Sigmoid colon (tissue), 7 donors: ENCODE data around the gene CFAP58. TPM values are rescaled to one million over a fixed set of nuclear protein-coding genes. Genes with fewer than 3 reads are reported as not detected.

Experiments
- DNase-seq: peaks from one replicate; pipeline ENCODE4 v3.0.0-alpha.2; 2019
- H3K27ac ChIP-seq, 4 donors: fragments of 200-600 bp; sonication (generic); one replicate each; pipeline ENCODE4 v1.5.1; 2016 to 2019; ENCODE audit warnings: mild to moderate bottlenecking in 1 of 4
- H3K27me3 ChIP-seq, 3 donors: fragments of 200-600 bp; sonication (generic); one replicate each; pipeline ENCODE4 v1.5.1; 2019; ENCODE audit warnings: mild to moderate bottlenecking in 1 of 3
- H3K36me3 ChIP-seq, 4 donors: fragments of 200-600 bp; sonication (generic); one replicate each; pipeline ENCODE4 v1.5.1; 2016 to 2019
- H3K4me1 ChIP-seq, 4 donors: fragments of 200-600 bp; sonication (generic); one replicate each; pipeline ENCODE4 v1.5.1; 2017 to 2019
- H3K4me3 ChIP-seq, 4 donors: fragments of 200-600 bp; sonication (generic); one replicate each; pipeline ENCODE4 v1.5.1; 2017 to 2019; ENCODE audit warnings: mild to moderate bottlenecking in 2 of 4, moderate library complexity in 1 of 4
- H3K9me3 ChIP-seq, 4 donors: fragments of 200-600 bp in 3 of 4; sonication (generic) in 3 of 4; one replicate each; pipeline versions ENCODE4 v1.5.1 to v1.6.1; 2013 to 2019
- CTCF ChIP-seq, 4 experiments: fragments of 450-650 bp in 3 of 4; fragments of 200-600 bp in 1 of 4; IDR thresholded peaks; one replicate each; pipeline ENCODE4 v1.5.1; 2016 to 2019; ENCODE audit warnings: antibody characterized with exemption in 4 of 4, mild to moderate bottlenecking in 3 of 4, moderate library complexity in 2 of 4
- EP300 ChIP-seq, 4 donors: sonication (generic); formaldehyde crosslinking; IDR thresholded peaks; one replicate each; pipeline ENCODE4 v1.6.1; 2017; ENCODE audit warnings: antibody characterized with exemption in 4 of 4
- POLR2A ChIP-seq, 2 donors: fragments of 450-650 bp; IDR thresholded peaks; one replicate each; pipeline ENCODE4 v1.6.1; 2016; ENCODE audit warnings: antibody characterized with exemption in 2 of 2, mild to moderate bottlenecking in 2 of 2, moderate library complexity in 2 of 2
- POLR2AphosphoS5 ChIP-seq, 4 donors: sonication (generic); formaldehyde crosslinking; IDR thresholded peaks; one replicate each; pipeline ENCODE4 v1.6.1; 2017; ENCODE audit warnings: antibody characterized with exemption in 4 of 4
- WGBS, 2 donors: extraction: QIAGEN DNeasy Blood & Tissue Kit; methylation state at CpG; one replicate each; pipeline ENCODE4 v1.1.7; 2013; 5-methylcytosine and 5-hydroxymethylcytosine counted together
- intact Hi-C: fragments of 100-400 bp; cut with DNase I; formaldehyde crosslinking; loops from one replicate; pipeline ENCODE4 v1.15.1; 2023
- polyA plus RNA-seq, 3 donors: library from polyadenylated mRNA; stranded (reverse); fragments of 200-250 nt; gene quantifications; one replicate each; pipeline ENCODE4 v1.2.3, GENCODE V29; 2013
- total RNA-seq, 4 donors: library from RNA; depleted of rRNA; stranded (reverse); fragments of >200 nt; gene quantifications; one replicate each; pipeline ENCODE4 v1.1.0, GENCODE V29; 2016
- donor health status: healthy with polysubstance abuse.
- donor health status: Bipolar disorder and iron deficiency.
- donor health status: healthy.

The CFAP58 gene
- total and polyA plus RNA-seq, 7 donors: 0.09 to 1.1 (median 0.55) TPM; not detected in 2

- DNase-seq: no peak
- no peak for TF ChIP-seq POLR2AphosphoS5 (IDR thresholded peaks at IDR 0.05)
- no peak for TF ChIP-seq EP300 (IDR thresholded peaks at IDR 0.05)
- TF ChIP-seq CTCF (IDR thresholded peaks at IDR 0.05): no peak
- TF ChIP-seq POLR2A (IDR thresholded peaks at IDR 0.05): no peak
- no peak overlapping the region for H3K27ac ChIP-seq
- no peaks in the 10 kb centered on the region for H3K27me3 ChIP-seq
- no peak overlapping the region for H3K4me3 ChIP-seq
- H3K4me1 ChIP-seq: no peaks in the 10 kb centered on the region
- intact Hi-C loops: no loop called here
- no peaks in the 10 kb centered on the region for H3K36me3 ChIP-seq
- no peaks in the 10 kb centered on the region for H3K9me3 ChIP-seq
- WGBS, 2 donors: 59 to 75% methylated on average over 2 of the region's 2 CpGs
These were observed 6.2 kb downstream of the CFAP58 start for GRCh38 chr10:104359811-104360210.

- DNase-seq: no peak
- H3K27ac ChIP-seq: no peak overlapping the region
- TF ChIP-seq POLR2A (IDR thresholded peaks at IDR 0.05): no peak
- no peak for TF ChIP-seq EP300 (IDR thresholded peaks at IDR 0.05)
- TF ChIP-seq POLR2AphosphoS5 (IDR thresholded peaks at IDR 0.05): no peak
- TF ChIP-seq CTCF (IDR thresholded peaks at IDR 0.05): no peak
- H3K36me3 ChIP-seq: no peaks in the 10 kb centered on the region
- 72 to 76% methylated on average over 8 of the region's 8 CpGs for WGBS, 2 donors
- no peaks in the 10 kb centered on the region for H3K27me3 ChIP-seq
- peaks cover 0 to 8% (median 3%) of the 10 kb centered on the region in 4 donors for H3K9me3 ChIP-seq
- no peak overlapping the region for H3K4me3 ChIP-seq
- H3K4me1 ChIP-seq: no peaks in the 10 kb centered on the region
- intact Hi-C loops: no loop called here
These were observed 14.3 kb downstream of the CFAP58 start for GRCh38 chr10:104367904-104368303.

- Histone ChIP-seq H3K4me1 (no peaks in the 10 kb centered on the region), H3K4me3 (no peak overlapping the region), H3K27ac (no peak overlapping the region), H3K9me3 (peaks cover 0 to 8% (median 3%) of the 10 kb centered on the region in 4 donors), H3K36me3 (no peaks in the 10 kb centered on the region), H3K27me3 (no peaks in the 10 kb centered on the region)
- 35 to 49% methylated on average over 2 of the region's 2 CpGs for WGBS, 2 donors
- intact Hi-C loops: no loop called here
- no peak for DNase-seq
- TF ChIP-seq CTCF (IDR thresholded peaks at IDR 0.05) (no peak), POLR2A (IDR thresholded peaks at IDR 0.05) (no peak), EP300 (IDR thresholded peaks at IDR 0.05) (no peak), POLR2AphosphoS5 (IDR thresholded peaks at IDR 0.05) (no peak)
These were observed 14.7 kb downstream of the CFAP58 start for GRCh38 chr10:104368381-104368780.

GRCh38 chr10:104371753-104372152 is 18.1 kb downstream of the CFAP58 start:
- Histone ChIP-seq H3K4me3 (no peak overlapping the region), H3K36me3 (no peaks in the 10 kb centered on the region), H3K27me3 (no peaks in the 10 kb centered on the region), H3K4me1 (no peaks in the 10 kb centered on the region), H3K27ac (no peak overlapping the region), H3K9me3 (peaks cover 0 to 8% (median 3%) of the 10 kb centered on the region in 4 donors)
- no peak for TF ChIP-seq POLR2A (IDR thresholded peaks at IDR 0.05)
- no peak for TF ChIP-seq POLR2AphosphoS5 (IDR thresholded peaks at IDR 0.05)
- no peak for TF ChIP-seq EP300 (IDR thresholded peaks at IDR 0.05)
- TF ChIP-seq CTCF (IDR thresholded peaks at IDR 0.05): no peak
- WGBS, 2 donors: 90 to 91% methylated on average over 6 of the region's 6 CpGs
- no peak for DNase-seq
- intact Hi-C loops: no loop called here

GRCh38 chr10:104374591-104374990 is 21.0 kb downstream of the CFAP58 start:
- Histone ChIP-seq H3K4me3 (no peak overlapping the region), H3K36me3 (no peaks in the 10 kb centered on the region), H3K9me3 (peaks cover 0 to 8% (median 3%) of the 10 kb centered on the region in 4 donors), H3K27ac (no peak overlapping the region), H3K27me3 (no peaks in the 10 kb centered on the region), H3K4me1 (no peaks in the 10 kb centered on the region)
- WGBS, 2 donors: 74 to 86% methylated on average over 1 of the region's 1 CpG
- intact Hi-C loops: no loop called here
- TF ChIP-seq POLR2AphosphoS5 (IDR thresholded peaks at IDR 0.05) (no peak), CTCF (IDR thresholded peaks at IDR 0.05) (no peak), EP300 (IDR thresholded peaks at IDR 0.05) (no peak), POLR2A (IDR thresholded peaks at IDR 0.05) (no peak)
- DNase-seq: no peak
